Measurements from ENCODE around the gene FGGY. TPM values are rescaled to one million over a fixed set of nuclear protein-coding genes. Genes with fewer than 3 reads are reported as not detected.

FGGY gene
- total RNA-seq, 1 experiment from 2014 or later: 14.6 TPM

GRCh38 chr1:59289570-59289969 lies 7.3 kb upstream of the FGGY start:
- H3K14ac ChIP-seq (ENCODE audit: insufficient read depth, low read length): no peak overlapping the region
- no peaks in the 10 kb centered on the region for H3K9me3 ChIP-seq (ENCODE audit: control insufficient read depth, low read depth, low read length)
- no peaks in the 10 kb centered on the region for H3K79me1 ChIP-seq (ENCODE audit: insufficient read depth, low read depth, low read length, poor library complexity, severe bottlenecking)
- no peak overlapping the region for H2BK12ac ChIP-seq (ENCODE audit: insufficient read length, low read depth, low read length)
- H3K56ac ChIP-seq (ENCODE audit: insufficient read length, low read depth, low read length): no peak overlapping the region
- H2BK15ac ChIP-seq (ENCODE audit: low read depth, low read length): no peak overlapping the region
- H3K27me3 ChIP-seq (ENCODE audit: insufficient read depth, low read length): no peaks in the 10 kb centered on the region
- no peak overlapping the region for H2BK120ac ChIP-seq (ENCODE audit: low read depth, low read length, poor library complexity, severe bottlenecking)
- Mint-ChIP-seq H3K27me3 (ENCODE audit: low read depth) (0 out of 2 replicates have a peak, but pooled peaks cover under 1% of the 10 kb centered on the region), H3K36me3 (ENCODE audit: insufficient read depth in 1 of 3, low read depth in 3 of 3) (no peaks in the 10 kb centered on the region), H3K4me3 (no peak overlapping the region), H3K4me1 (peaks cover 2 to 3% of the 10 kb centered on the region in 2 experiments; a peak in 1 of 4 replicates), H3K9me3 (no peaks in the 10 kb centered on the region), H3K27ac (no peak overlapping the region)
- DNase-seq: no peak
- no peak overlapping the region for H4K5ac ChIP-seq (ENCODE audit: insufficient read length, low read depth, low read length)
- no peak overlapping the region for H2AK5ac ChIP-seq (ENCODE audit: insufficient read length, low read length)
- no peak overlapping the region for H3K18ac ChIP-seq (ENCODE audit: insufficient read length, low read depth, low read length)
- no peaks in the 10 kb centered on the region for H3K4me1 ChIP-seq (ENCODE audit: insufficient read depth, low read length)
- no peak overlapping the region for H3K23ac ChIP-seq (ENCODE audit: insufficient read length, low read depth, low read length)
- TF ChIP-seq CTCF (conservative IDR thresholded peaks at IDR 0.05): no peak
- no peak overlapping the region for H2AFZ ChIP-seq (ENCODE audit: low read length)
- H3T11ph ChIP-seq (ENCODE audit: low read length): no peak overlapping the region
- no peak overlapping the region for H4K8ac ChIP-seq (replicated peaks; ENCODE audit: insufficient read length, low read depth, low read length)
- H3K9ac ChIP-seq (ENCODE audit: extremely low read depth, insufficient read length, low read length): no peak overlapping the region
- no peak overlapping the region for H2BK20ac ChIP-seq (ENCODE audit: low read depth, low read length, poor library complexity, severe bottlenecking)
- H3K4ac ChIP-seq (ENCODE audit: low read depth, low read length): no peak overlapping the region
- no CpG with 5 or more reads among the region's 2 CpGs for WGBS (ENCODE audit: extremely low coverage, insufficient read length, low lambda C conversion rate)
- H4K20me1 ChIP-seq (ENCODE audit: control insufficient read depth, insufficient read depth, insufficient read length): no peaks in the 10 kb centered on the region
- no peaks in the 10 kb centered on the region for H3K23me2 ChIP-seq (ENCODE audit: insufficient read length, low read depth, low read length, poor library complexity, severe bottlenecking)
- H3K27ac ChIP-seq (ENCODE audit: insufficient read length, low read depth, low read length): no peak overlapping the region
- no peaks in the 10 kb centered on the region for H3K79me2 ChIP-seq (ENCODE audit: insufficient read depth, low read length)
- H3K4me2 ChIP-seq (ENCODE audit: insufficient read depth, insufficient read length, low read length): no peak overlapping the region
- no peak overlapping the region for H2BK5ac ChIP-seq (ENCODE audit: insufficient read length, low read length)
- no peak overlapping the region for H4K91ac ChIP-seq (ENCODE audit: insufficient read length, low read depth, low read length)
